ENCODE results near the gene SELENON.

SELENON gene

DNA sequence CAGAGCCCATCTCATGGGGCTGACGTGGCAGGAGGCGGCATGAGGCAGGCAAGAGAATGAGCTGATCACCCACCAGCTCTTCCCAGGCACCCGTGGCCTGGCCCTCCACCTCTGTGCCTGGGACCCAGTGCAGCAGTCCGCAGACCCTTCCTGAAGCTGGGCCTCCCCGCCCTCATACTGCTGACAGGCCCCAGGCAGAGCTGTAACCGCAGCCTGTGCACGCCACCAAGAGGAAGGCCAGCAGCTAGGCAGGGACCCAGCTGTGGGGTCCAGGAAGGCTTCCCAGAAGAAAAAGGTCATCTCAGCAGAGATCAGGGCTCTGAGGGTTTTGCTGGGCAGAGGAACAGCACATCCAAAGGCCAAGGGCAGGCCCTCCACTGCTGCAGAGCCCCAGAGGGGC lies 9.9 kb downstream of the SELENON start:
- DNase-seq, result no peak

DNA sequence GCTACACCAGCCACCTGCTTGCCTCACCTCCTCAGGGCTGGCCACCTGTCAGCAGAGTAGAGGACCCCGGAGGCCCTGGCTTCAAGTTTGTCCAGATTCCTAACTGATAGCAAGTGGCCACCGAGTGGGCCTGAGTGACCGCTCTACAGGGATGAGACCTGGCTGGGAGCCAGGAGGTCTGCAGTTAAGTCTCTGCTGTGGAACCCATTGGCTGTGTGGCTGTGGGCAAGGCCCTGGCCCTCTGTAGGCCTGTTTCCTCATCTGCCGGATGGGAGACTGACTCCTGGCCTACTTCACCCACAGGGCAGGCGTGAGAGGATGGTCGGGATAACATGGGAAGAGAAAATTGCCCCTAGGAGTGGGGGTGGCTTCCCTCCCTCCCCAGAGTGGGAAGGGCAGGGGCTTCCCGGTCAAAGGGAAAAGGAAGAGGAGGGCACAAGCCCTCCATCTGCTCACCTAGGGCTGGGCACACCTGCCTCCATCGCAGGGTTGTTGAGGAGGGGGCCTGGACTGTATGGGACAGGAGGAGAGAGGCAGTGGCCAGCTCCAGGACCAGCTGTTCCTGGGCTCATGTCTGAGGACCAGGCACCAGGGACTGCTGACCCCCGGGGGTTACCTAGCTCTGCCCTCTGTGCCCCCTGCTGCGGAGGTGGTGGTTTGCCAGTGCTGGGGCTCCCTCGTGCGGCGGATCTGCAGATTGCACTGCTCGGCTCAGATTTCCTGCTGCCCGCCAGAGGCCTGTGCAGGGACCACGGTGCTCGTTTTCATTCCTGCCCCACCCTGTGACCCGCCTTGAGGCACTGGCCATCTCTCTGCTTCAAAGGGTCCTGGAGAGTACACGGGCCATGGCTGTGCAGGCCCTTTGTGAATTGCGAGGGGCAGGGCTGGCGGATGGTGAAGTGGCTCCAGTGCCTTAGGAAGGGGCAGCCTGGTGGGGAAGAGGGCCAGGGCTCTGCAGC lies 10.6 kb downstream of the SELENON start:
- peak; percentile 68 for DNase-seq

- no peak for DNase-seq
These were observed 11.5 kb downstream of the SELENON start for GRCh38 chr1:25811384-25812082.

- no peak for DNase-seq
These were observed 13.2 kb downstream of the SELENON start for GRCh38 chr1:25813071-25813733.

DNA sequence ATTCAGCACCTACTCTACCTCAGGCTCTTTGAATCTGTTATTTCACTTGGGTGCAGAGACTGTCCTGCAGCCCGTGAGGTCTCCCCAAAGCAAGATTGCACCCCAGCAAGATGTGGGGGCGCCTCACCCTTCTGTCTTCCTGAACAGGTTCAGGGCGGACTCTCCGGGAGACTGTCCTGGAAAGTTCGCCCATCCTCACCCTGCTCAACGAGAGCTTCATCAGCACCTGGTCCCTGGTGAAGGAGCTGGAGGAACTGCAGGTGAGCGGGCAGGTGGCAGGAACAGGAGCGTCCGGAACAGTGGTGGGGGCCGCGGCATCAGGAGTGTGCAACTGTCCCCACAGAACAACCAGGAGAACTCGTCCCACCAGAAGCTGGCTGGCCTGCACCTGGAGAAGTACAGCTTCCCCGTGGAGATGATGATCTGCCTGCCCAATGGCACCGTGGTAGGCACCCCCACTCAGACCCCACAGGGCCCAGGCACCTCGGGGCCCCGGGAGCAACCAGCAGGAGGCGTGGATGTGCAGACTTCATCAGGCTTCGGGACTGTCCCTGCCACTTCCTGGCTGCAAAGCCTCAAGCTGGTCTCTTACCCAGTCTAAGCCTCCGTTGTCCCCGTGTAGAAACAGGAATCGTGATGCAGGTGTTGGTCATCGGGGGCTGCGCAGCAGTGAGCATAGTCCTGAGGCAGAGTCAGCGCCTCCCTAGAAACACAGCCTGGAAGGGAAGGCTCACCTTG lies 13.9 kb downstream of the SELENON start:
- no peak for DNase-seq

DNA sequence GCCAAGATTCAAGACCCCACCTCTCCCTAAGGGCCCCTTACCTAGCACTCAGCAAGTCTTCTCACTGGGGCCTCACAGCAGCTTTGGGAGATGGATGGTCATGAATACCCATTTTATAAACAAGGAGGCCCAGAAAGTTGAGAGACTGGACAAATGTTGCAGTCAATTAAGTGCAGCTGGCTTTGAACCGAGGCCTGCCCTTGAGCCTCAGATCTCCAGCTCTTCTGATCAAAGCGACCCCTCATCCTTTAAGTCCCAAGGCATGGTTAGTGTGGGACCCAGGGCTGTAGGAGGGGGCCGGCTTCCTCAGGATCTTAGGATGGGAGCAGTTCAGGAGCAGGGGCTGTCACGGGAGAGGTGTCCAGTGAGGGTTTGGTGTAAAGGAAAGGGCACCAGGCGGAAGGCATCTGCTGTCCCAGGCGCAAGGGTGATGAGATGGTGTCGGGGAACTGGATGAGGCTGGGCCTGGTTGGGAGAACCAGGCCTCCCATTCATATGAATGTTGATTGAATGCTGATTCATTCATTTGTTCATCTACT lies 14.6 kb downstream of the SELENON start:
- DNase-seq, result no peak

DNA sequence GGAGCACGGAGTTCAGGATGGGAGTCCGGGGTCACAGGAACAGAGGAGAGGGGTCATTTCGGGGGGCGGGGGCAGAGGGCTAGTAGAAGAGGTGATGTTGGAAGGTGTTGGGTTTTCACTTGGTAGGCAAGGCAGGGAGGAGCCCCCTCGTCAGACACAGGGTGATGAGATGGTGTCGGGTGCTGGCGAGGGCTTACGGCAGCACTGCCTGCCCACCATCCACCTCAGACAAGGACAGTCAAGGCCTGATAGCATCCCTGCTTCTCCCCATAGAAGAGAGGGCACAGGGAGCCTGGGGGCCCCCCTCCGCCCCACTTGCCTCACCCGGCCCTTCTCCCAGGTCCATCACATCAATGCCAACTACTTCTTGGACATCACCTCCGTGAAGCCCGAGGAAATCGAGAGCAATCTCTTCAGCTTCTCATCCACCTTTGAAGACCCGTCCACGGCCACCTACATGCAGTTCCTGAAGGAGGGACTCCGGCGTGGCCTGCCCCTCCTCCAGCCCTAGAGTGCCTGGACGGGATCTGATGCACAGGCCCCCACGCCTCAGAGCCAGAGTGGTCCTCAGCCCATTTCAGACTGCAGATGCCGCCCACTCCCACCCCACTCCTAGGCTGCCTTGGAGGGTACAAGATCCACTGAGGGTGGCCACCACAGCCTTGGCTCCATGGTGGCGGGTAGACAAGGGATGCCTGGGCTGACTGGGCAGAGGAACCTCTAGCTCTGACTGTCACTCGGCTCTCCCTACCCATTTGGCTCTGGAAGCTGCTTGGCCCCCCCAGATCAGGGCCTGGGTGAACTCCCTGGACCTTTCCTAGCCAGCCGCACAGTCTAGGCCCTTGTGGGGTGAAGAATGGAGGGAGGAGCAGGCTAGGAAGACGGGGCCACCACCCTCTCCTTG lies 15.5 kb downstream of the SELENON start:
- DNase-seq, result no peak

- no peak for DNase-seq
These were observed 16.2 kb downstream of the SELENON start for GRCh38 chr1:25816112-25816718.

GRCh38 chr1:25817840-25818501 lies 18.0 kb downstream of the SELENON start:
- DNase-seq, result no peak

- no peak for DNase-seq
These were observed 18.6 kb downstream of the SELENON start for GRCh38 chr1:25818569-25818968.

DNA sequence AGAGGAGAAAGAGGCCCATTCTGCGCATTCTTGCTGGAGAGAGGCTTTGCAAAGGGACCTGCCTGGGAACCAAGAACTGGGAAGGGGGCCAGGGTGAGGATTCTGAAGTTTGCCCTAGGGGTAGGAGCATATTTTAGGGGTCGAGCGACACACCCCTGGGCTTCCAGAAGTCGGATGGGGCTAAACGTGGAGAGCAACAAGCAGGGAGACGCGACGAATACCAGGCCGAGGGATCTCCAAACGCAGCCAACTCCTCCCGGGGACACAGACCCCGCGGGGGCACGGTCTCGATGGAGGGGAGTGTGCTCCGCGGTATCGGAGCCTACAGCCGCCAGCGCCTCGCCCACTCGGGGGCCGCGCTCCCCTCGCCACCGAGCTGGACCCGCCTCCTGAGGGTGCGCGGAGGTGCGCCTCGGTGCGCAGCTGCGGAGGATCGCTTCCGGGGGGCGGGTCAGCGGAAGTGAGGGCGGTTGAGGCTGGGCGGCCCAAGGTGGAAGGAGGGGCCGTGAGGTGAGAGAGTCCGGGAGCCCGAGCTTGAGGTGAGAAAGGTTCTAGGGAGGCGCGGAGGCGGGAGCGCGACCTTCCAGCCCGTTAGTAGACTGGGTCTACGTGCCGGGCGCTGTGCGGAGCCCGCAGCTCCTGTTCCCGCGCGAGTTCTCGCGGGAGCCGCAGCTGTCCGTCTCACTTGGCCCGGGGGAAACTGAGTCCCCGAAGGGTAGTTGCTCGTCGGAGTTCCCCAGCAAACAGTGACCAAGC lies 19.7 kb downstream of the SELENON start, which contains the start of gene MTFR1L:
Gene MTFR1L, plus strand, starts transcription at position 464 of the 756 bp plus-strand sequence. CDS start 3,151 bp downstream, outside the sequence.
- peak; percentile 84 for DNase-seq

DNA sequence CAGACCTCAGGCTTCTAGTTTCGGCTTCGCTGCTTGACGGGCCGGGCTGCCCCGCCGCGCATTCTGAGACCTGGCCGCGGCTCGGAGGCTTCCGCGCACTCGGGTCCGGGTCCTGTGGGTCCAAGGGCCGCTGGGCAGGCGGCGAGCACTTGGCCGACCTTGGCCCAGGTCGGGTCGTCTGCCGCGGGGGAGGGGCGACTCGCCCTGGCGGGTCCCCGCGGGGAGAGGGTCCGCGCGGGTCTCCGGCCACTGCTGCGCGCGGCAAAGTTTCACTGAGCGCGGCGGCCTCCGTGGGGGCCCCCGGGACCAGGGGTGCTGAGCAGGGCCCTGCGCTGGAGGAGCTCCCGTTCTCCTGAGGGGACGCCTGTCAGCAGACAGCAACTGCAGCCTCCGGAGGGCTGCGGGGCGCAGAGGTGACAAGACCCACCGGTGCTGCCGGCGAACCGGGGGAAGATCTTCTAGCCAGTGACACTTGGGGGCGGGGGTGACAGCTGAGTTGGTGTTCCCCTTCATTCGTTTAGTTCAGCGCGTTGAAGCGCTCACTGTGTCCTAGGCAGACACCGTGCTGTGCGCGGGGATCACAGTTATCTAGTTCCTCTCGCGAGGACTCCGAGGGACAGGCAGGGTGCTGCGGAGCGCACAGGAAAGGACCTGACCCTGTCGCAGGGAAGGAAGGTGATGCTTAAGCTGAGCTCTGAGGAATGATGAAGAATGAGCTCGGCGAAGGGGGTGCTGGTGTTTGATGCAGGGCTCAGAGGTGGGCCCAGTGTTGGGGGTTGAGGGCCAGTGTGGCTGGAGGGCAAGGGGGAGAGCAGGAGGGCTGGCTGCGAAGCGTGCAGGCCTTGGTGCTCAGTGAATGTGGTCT lies 20.5 kb downstream of the SELENON start:
- peak; percentile 48 for DNase-seq

DNA sequence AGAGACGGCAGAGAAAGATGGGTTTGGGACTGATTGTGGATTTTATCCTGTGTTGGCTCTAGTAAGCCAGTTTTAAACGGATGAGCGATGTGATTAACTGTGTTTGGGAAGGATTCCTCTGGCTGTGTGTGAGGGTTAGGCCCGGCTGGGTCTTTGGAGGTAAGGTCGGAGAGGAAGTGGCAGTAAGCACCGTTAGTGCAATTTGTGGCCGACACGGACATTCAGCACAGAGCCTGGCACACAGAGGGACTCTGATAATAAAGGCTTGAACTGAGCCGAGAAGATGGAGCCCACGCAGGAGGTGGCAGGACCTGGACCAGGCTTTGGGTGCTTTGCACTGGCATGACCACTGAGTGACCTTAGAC lies 21.1 kb downstream of the SELENON start:
- no peak for DNase-seq

- no peak for DNase-seq
These were observed 21.7 kb downstream of the SELENON start for GRCh38 chr1:25821630-25822091.

- DNase-seq, result no peak
These were observed 25.6 kb downstream of the SELENON start for GRCh38 chr1:25825605-25826004.

DNA sequence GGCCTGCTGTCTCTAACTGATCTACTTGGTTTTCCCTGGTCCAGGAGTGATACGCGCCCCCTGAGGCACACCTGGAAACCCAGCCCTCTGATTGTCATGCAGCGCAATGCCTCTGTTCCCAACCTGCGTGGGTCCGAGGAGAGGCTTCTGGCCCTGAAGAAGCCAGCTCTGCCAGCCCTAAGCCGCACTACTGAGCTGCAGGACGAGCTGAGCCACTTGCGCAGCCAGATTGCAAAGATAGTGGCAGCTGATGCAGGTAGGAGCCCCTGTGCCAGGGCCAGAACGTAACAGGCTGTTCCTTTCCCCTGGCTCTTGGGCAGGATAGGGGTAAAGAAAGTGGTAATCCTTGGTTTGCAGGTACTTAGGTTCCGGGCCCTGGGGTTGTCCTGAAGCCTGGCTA lies 26.6 kb downstream of the SELENON start:
- DNase-seq, result no peak

DNA sequence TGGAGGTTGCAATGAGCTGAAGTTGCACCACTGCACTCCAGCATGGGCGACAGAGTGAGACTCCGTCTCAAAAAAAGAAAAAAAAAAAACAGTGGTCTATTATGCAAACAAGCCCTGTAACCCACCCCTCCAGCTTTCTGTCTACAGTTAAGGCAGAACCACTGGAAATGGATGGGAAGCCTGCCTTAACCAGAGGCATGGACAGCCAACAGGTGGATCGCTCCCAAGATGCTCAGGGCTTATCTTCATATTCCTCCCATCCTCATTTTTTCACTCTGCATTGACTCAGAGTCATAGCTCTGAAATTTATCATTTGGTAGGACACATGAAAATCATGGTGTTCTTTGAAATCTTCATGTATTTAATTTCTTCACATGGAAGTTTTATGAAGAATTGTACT lies 28.5 kb downstream of the SELENON start:
- no peak for DNase-seq

DNA sequence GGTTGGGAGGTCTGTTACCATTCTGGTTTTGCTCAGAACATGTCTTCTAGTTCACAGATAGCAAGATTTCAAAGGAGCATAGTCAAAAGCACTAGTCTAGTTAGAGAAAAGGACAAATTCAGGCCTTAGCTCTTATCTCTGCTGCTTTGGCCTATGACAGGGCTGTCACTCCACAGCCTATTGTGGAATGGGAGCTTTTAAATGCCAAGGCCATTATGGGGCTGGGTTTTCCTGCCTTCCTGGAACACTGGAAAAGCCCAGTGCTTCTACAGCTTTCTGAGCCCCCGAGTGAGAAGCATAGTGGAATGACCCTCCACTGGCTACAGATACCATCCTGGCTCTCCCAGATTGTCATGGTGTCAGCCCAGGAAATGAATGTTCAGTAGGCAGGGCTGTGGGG lies 29.1 kb downstream of the SELENON start:
- no peak for DNase-seq

Measured in NCI-H2171 treated with DMSO at 0.1 percent for 48 hours (cell line).